Measurements from ENCODE around the gene FRMPD1.

DNA sequence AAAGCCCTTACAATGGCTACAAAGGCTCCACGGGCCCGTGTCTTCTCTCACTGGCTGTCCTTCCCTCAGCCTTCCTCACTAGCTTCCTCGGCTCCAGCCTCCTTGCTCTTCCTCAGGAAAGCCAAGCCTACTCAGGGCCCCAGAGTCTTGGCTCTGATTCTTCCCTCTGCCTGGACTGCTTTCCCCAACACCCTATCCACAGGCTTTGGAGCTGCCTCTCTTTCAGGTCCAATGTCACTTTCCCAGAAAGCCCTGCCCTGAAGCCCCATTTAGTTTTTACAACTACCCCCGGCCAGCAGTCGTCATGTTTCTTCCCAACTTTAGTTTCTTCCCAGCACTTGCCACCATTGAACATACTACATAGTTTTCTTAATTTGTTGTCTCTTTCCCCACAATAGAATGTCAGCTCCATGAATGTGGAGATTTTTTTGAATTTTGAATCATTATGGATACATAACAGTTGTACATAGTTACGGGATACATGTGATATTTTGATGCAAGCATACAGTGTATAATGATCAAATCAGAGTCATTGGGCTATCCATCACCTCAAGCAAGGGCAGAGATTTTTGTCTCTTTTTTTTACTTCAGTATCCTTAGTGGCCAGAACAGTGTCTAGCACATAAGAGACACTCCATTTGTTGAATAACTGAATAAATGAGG lies 40.9 kb upstream of the FRMPD1 start:
- TF ChIP-seq ZNF565 (CRISPR knock-in tag; conservative IDR thresholded peaks at IDR 0.05; ENCODE audit: low read depth): no peak
- TF ChIP-seq TCF4 (CRISPR knock-in tag; IDR thresholded peaks at IDR 0.05; ENCODE audit: borderline replicate concordance): no peak
- TF ChIP-seq, protein P1, sequence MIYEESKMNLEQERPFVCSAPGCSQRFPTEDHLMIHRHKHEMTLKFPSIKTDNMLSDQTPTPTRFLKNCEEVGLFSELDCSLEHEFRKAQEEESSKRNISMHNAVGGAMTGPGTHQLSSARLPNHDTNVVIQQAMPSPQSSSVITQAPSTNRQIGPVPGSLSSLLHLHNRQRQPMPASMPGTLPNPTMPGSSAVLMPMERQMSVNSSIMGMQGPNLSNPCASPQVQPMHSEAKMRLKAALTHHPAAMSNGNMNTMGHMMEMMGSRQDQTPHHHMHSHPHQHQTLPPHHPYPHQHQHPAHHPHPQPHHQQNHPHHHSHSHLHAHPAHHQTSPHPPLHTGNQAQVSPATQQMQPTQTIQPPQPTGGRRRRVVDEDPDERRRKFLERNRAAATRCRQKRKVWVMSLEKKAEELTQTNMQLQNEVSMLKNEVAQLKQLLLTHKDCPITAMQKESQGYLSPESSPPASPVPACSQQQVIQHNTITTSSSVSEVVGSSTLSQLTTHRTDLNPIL (CRISPR knock-in tag; IDR thresholded peaks at IDR 0.05; ENCODE audit: low read depth): no peak
- no peak for TF ChIP-seq RARB (CRISPR knock-in tag; IDR thresholded peaks at IDR 0.05)
- TF ChIP-seq TOX (CRISPR knock-in tag; IDR thresholded peaks at IDR 0.05; ENCODE audit: borderline replicate concordance): no peak
- no peak for TF ChIP-seq ISL1 (CRISPR knock-in tag; IDR thresholded peaks at IDR 0.05)
- TF ChIP-seq, protein P2, sequence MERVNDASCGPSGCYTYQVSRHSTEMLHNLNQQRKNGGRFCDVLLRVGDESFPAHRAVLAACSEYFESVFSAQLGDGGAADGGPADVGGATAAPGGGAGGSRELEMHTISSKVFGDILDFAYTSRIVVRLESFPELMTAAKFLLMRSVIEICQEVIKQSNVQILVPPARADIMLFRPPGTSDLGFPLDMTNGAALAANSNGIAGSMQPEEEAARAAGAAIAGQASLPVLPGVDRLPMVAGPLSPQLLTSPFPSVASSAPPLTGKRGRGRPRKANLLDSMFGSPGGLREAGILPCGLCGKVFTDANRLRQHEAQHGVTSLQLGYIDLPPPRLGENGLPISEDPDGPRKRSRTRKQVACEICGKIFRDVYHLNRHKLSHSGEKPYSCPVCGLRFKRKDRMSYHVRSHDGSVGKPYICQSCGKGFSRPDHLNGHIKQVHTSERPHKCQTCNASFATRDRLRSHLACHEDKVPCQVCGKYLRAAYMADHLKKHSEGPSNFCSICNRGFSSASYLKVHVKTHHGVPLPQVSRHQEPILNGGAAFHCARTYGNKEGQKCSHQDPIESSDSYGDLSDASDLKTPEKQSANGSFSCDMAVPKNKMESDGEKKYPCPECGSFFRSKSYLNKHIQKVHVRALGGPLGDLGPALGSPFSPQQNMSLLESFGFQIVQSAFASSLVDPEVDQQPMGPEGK (CRISPR knock-in tag; IDR thresholded peaks at IDR 0.05; ENCODE audit: borderline replicate concordance): no peak
- TF ChIP-seq, protein P3, sequence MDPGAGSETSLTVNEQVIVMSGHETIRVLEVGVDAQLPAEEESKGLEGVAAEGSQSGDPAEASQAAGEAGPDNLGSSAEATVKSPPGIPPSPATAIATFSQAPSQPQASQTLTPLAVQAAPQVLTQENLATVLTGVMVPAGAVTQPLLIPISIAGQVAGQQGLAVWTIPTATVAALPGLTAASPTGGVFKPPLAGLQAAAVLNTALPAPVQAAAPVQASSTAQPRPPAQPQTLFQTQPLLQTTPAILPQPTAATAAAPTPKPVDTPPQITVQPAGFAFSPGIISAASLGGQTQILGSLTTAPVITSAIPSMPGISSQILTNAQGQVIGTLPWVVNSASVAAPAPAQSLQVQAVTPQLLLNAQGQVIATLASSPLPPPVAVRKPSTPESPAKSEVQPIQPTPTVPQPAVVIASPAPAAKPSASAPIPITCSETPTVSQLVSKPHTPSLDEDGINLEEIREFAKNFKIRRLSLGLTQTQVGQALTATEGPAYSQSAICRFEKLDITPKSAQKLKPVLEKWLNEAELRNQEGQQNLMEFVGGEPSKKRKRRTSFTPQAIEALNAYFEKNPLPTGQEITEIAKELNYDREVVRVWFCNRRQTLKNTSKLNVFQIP (CRISPR knock-in tag; IDR thresholded peaks at IDR 0.05; ENCODE audit: borderline replicate concordance, low read depth): no peak
- TF ChIP-seq ESRRG (CRISPR knock-in tag; IDR thresholded peaks at IDR 0.05): no peak
- TF ChIP-seq, protein P4, sequence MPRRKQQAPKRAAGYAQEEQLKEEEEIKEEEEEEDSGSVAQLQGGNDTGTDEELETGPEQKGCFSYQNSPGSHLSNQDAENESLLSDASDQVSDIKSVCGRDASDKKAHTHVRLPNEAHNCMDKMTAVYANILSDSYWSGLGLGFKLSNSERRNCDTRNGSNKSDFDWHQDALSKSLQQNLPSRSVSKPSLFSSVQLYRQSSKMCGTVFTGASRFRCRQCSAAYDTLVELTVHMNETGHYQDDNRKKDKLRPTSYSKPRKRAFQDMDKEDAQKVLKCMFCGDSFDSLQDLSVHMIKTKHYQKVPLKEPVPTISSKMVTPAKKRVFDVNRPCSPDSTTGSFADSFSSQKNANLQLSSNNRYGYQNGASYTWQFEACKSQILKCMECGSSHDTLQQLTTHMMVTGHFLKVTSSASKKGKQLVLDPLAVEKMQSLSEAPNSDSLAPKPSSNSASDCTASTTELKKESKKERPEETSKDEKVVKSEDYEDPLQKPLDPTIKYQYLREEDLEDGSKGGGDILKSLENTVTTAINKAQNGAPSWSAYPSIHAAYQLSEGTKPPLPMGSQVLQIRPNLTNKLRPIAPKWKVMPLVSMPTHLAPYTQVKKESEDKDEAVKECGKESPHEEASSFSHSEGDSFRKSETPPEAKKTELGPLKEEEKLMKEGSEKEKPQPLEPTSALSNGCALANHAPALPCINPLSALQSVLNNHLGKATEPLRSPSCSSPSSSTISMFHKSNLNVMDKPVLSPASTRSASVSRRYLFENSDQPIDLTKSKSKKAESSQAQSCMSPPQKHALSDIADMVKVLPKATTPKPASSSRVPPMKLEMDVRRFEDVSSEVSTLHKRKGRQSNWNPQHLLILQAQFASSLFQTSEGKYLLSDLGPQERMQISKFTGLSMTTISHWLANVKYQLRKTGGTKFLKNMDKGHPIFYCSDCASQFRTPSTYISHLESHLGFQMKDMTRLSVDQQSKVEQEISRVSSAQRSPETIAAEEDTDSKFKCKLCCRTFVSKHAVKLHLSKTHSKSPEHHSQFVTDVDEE (CRISPR knock-in tag; IDR thresholded peaks at IDR 0.05): no peak
- no peak for TF ChIP-seq OSR1 (CRISPR knock-in tag; IDR thresholded peaks at IDR 0.05)
- no peak for TF ChIP-seq ZFP3 (CRISPR knock-in tag; IDR thresholded peaks at IDR 0.05)
- no peak for TF ChIP-seq PPARA (CRISPR knock-in tag; IDR thresholded peaks at IDR 0.05; ENCODE audit: borderline replicate concordance)
- TF ChIP-seq, protein P5, sequence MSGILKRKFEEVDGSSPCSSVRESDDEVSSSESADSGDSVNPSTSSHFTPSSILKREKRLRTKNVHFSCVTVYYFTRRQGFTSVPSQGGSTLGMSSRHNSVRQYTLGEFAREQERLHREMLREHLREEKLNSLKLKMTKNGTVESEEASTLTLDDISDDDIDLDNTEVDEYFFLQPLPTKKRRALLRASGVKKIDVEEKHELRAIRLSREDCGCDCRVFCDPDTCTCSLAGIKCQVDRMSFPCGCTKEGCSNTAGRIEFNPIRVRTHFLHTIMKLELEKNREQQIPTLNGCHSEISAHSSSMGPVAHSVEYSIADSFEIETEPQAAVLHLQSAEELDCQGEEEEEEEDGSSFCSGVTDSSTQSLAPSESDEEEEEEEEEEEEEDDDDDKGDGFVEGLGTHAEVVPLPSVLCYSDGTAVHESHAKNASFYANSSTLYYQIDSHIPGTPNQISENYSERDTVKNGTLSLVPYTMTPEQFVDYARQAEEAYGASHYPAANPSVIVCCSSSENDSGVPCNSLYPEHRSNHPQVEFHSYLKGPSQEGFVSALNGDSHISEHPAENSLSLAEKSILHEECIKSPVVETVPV (CRISPR knock-in tag; IDR thresholded peaks at IDR 0.05): no peak

Data from SK-N-SH treated with all-trans-retinoic acid at 6 μM for 48 hours (cell line).